Posterior vena cava (tissue), 2 donors: ENCODE data around the gene RNF2. TPM values are rescaled to one million over a fixed set of nuclear protein-coding genes. Genes with fewer than 3 reads are reported as not detected.

Experiments used
- DNase-seq: peaks from one replicate; pipeline ENCODE4 v3.0.0-alpha.2; 2020; ENCODE audit warnings: low spot score
- intact Hi-C, 2 donors: fragments of 100-400 bp; cut with DNase I; formaldehyde crosslinking; loops; one replicate each; pipeline versions ENCODE4 v1.14.1 to v1.14.2; 2022 to 2023
- total RNA-seq, 2 donors: library from RNA; stranded (reverse); fragmentation: NEBNext Ultra II Directional; extraction: Animal tissue kit (Norgen Biotek cat#: 25700); gene quantifications; one replicate each; pipeline ENCODE4 v1.2.1, GENCODE V29; 2021
- donor health status: DM: yes; HTN: yes; CAD: no.
- donor health status: DM: yes; HTN: yes; CAD: no.

Gene RNF2
- total RNA-seq, 2 donors from 2014 or later, result 15.3 to 15.4 TPM

DNA sequence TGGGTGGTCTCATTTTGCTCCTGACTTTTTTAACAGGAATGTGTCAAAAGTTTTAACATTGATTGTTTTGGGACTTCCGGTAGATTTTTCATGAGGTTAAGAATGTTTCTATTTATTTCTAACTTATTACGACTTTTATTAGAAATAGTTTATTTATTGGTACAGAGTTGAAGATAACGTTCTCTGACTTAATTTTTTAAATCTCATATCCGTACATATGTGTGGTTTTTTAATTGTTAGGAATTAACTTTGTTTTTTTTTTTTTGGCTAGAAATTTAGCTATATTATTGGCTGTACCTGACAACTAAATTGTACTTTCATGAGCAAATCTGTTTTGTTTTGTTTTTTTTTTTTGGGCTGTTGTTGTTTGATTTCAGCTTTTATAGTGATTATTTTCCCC, 32.0 kb downstream of the RNF2 start:
- DNase-seq, result no peak
- intact Hi-C loops, result no loop called here

DNA sequence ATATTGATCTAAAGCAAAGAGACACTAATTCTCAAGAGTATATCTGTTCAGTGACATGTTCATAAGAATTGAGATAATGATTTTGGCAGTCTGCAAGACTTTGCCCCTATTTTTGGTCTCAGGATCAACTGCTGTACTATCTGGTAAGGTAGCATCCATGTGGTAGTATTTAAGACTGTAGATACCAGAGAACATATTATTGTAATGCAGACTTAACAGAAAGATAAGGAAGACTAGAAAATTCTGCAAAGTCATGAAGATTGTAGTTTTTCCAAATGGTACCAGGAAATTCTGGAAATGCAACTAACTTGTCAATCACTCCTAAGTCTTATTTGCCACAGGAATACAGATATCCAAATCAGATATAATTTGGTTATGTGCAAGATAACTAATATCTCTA, 35.1 kb downstream of the RNF2 start:
- intact Hi-C loops, result no loop called here
- DNase-seq, result no peak

GRCh38 chr1:185083818-185084217, 38.5 kb downstream of the RNF2 start:
- DNase-seq, result no peak
- intact Hi-C loops, result no loop called here

DNA sequence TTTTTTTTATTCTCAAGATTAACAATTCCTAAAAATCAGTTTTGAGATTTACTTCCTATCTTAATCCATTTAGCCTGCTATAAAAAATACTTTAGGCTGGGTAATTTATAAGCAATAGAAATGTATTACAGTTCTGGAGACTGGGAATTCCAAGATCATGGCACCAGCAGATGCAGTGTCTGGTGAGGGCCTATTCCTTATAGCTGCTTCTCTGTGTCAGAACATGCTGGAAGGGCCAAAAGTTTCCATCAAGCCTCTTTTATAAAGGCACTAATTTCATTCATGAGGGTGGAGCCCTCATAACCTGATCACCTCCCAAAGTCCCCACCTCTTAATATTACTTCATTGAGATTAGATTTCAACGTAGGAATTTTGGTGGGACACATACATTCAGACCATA, 41.7 kb downstream of the RNF2 start:
- intact Hi-C loops, result no loop called here

GRCh38 chr1:185087746-185088145, 42.4 kb downstream of the RNF2 start:
- intact Hi-C loops, result no loop called here
- no peak for DNase-seq

More for the DNA sequence above, 41.7 kb downstream of the RNF2 start:
- no peak for DNase-seq

DNA sequence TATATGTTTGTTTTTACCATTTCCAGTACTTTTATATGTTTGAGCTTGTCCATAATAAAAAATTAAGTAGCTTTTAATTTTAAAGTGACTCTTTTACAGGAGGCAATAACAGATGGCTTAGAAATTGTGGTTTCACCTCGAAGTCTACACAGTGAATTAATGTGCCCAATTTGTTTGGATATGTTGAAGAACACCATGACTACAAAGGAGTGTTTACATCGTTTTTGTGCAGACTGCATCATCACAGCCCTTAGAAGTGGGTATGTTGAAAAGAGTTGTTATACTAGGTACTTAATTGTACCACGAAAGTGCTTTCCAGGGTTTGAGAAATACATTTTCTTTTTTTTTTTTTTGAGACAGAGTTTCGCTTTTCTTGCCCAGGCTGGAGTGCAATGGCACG, 46.1 kb downstream of the RNF2 start:
- intact Hi-C loops, result no loop called here
- DNase-seq, result no peak

DNA sequence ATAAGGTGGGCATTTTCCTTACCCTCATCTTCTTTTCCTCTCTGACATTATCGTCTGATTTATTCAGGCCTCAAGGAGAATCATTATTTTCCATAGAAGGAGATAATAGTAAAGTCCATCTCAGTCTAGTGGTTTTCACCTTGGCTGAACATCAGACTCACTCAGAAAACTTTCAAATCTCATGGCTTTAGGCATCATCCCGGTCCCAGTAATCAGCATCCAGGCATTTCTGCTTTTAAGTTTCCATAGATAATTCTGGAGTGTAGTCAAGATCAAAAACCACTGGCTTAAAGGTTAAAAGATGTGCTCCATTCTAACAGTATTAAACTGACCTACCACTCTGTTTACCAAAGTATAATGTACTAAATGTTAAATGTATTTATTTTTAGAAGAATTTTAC, 49.4 kb downstream of the RNF2 start:
- intact Hi-C loops, result no loop called here
- no peak for DNase-seq

- DNase-seq, result no peak
- intact Hi-C loops, result no loop called here
Measured at GRCh38 chr1:185096531-185096930, 51.2 kb downstream of the RNF2 start.

DNA sequence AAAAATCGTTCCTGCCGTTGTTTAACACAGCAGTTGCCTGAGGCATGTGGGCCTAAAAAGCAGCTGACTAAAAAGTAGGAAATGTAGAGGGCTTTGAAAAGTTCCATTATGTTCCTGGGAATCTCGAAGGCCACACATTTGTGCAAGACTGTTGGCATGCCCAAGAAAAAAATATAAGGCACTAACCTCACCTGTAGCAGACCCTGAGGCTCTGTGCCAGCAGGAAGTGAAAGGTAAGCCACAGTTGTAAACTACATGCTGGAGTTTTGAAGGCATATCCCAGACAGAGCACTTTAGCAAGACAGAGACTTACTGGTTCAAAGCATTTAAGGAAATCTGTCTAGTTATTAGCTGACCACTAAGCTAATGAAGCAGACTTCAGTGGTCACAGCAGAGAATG, 58.7 kb downstream of the RNF2 start:
- DNase-seq, result no peak
- intact Hi-C loops, result no loop called here

DNA sequence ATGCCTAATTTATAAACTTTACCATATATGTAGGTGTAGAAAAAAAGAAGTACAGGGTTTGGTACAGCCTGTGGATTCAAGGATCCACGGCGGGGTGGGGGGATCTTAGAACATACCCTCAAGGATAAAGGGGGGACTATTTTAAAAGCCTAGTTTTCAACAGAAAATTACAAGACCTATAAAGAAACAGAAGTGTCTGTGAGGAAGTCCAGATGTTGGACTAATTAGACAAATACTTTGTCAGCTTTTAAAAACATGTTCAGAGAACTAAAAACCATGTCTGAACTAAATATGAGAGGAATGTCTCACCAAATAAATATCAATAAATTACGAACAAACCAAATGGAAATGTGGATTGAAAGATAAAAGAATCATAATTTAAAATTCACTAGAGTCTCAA, 59.8 kb downstream of the RNF2 start:
- no peak for DNase-seq
- intact Hi-C loops, result no loop called here

DNA sequence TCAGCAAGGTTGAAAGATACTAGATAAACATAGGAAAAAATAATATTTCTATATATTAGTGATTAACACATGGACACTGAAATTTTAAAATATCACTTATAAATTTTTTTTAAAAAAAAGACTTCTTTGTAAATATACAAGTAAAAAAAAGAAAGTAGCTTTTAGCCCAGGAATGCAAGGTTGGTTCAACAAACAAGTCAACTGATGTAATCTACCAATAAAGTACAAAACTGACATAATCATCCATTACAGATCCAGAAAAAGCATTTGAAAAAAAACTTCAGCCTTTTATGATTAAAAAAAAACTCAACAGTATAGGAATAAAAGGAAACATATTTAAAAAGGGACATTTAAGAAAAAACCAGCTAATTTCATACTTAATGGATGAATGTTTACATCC, 63.0 kb downstream of the RNF2 start:
- no peak for DNase-seq
- intact Hi-C loops, result no loop called here

- no peak for DNase-seq
- intact Hi-C loops, result loop anchor here in 1 of 2 donors (5.0 kb wide), 1 partner anchor 558 kb away; no protein-coding TSS in a partner anchor
Measured at GRCh38 chr1:185110145-185110544, 64.8 kb downstream of the RNF2 start.

DNA sequence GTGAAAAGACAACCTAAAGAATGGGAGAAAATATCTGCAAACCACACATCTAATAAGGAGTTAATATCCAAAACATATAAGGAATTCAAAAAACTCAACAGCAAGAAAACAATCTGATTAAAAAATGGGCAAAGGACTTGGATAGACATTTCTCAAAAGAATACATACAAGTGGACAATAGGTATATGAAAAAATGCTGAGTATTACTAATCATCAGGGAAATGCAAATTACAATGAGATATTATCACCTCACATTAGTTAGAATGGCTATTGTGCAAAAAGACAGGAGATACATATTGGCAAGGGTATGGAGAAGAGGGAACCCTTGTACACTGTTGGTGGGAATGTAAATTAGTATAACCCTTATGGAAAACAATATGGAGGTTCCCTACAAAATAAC, 66.5 kb downstream of the RNF2 start:
- no peak for DNase-seq
- intact Hi-C loops, result loop anchor here in 1 of 2 donors (5.0 kb wide), 1 partner anchor 560 kb away; no protein-coding TSS in a partner anchor

GRCh38 chr1:185112356-185112755, 67.0 kb downstream of the RNF2 start:
- intact Hi-C loops, result loop anchor here in 1 of 2 donors (5.0 kb wide), 1 partner anchor 560 kb away; no protein-coding TSS in a partner anchor
- DNase-seq, result no peak

GRCh38 chr1:185129708-185130107, 84.3 kb downstream of the RNF2 start:
- no peak for DNase-seq
- intact Hi-C loops, result no loop called here

DNA sequence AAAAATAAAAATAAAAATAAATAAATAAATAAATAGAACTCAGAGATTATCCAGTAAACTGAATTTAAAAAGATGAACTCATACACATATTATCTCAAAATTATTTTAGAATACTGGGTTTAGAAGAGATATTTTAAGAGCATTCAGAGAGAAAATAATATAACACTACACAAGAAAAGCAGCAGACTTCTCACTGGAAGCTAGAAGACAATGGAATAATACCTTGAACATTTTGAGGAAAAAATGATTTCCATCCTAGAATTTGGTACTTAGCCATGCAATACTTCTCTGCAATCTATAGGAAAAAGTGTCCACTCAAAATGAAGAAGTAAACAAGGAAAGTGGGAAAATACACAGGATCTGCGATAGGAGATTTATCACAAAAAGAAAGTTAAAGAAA, 87.2 kb downstream of the RNF2 start:
- DNase-seq, result no peak
- intact Hi-C loops, result no loop called here

GRCh38 chr1:185137896-185138545, 92.7 kb downstream of the RNF2 start:
- intact Hi-C loops, result no loop called here
- no peak for DNase-seq

- DNase-seq, result no peak
- intact Hi-C loops, result no loop called here
Measured at GRCh38 chr1:185139246-185139645, 93.9 kb downstream of the RNF2 start.

DNA sequence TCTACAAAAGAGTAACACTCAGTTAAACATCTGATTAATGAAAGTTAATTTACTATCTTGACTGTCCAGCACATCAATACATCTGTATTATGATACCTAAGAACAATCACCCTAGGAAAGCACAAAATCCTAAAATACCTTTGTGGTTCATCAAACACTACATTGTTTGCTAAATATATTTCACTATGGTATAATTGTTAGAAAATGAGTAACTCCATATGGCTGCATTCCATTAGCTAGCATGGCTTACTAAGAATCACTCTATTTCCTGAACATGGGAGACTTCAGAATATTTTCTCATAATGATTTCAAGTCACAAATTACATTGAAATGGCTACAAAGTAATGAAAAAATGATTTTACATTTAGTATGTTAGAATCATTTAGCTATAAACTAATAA, 98.9 kb downstream of the RNF2 start:
- intact Hi-C loops, result no loop called here
- no peak for DNase-seq

DNA sequence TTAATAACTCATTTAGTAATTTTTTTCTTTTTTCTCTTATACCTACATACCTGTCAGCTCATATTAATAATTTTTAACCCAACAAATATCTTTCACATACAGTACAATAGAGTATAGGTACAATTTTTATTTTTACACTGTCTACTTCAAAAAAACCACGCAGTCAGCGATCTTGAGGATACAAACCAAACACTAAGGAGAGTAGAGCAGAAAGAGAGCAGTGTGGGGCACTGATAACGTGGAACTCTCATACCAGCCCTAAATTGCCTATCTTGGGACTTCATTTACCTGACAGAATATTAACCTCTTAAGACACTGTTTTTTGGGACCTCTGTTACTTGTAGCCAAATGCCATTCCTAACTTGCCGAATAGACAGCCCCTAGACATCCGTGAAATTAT, 105.9 kb downstream of the RNF2 start:
- intact Hi-C loops, result no loop called here
- no peak for DNase-seq
